HCT116 (cell line): ENCODE measurements around the gene PCDHA5.

Source experiments
- CTCF ChIP-seq, 3 experiments: fragments of 200-600 bp in 1 of 3; sonication (generic) in 1 of 3; IDR thresholded peaks in 2 of 3; conservative IDR thresholded peaks in 1 of 3; 2 replicates each; pipeline ENCODE4 v1.5.1; 2012 to 2017; ENCODE audit warnings: low read depth in 2 of 3, low read length in 2 of 3, antibody characterized with exemption in 1 of 3, borderline replicate concordance in 1 of 3, control low read depth in 1 of 3, mild to moderate bottlenecking in 1 of 3, mixed read lengths in 1 of 3, mixed run types in 1 of 3, moderate library complexity in 1 of 3; ENCODE audit not compliant: insufficient read depth in 1 of 3
- EGR1 ChIP-seq: IDR thresholded peaks from 2 replicates; pipeline ENCODE4 v1.6.1; 2012; ENCODE audit warnings: low read depth
- EZH2 ChIP-seq: fragments of 200-600 bp; sonication (generic); IDR thresholded peaks from 2 replicates; pipeline ENCODE4 v1.6.1; 2017; ENCODE audit warnings: antibody characterized with exemption, mixed run types
- ZNF274 ChIP-seq: fragments of 200-500 bp; sonication (Bioruptor generic); IDR thresholded peaks from 2 replicates; pipeline ENCODE4 v1.6.1; 2014; ENCODE audit warnings: mild to moderate bottlenecking, low read depth, low read length, inconsistent platforms

GRCh38 chr5:140808889-140809291, 12.5 kb upstream of the PCDHA5 start:
- TF ChIP-seq CTCF (IDR thresholded peaks at IDR 0.05 in 2 of 3, conservative IDR thresholded peaks at IDR 0.05 in 1 of 3; ENCODE audit: borderline replicate concordance in 1 of 3, insufficient read depth in 1 of 3, low read depth in 2 of 3, low read length in 2 of 3) (no peak), EZH2 (no peak), ZNF274 (no peak), EGR1 (no peak)
